ENCODE measurements around the gene ITPA. TPM values are rescaled to one million over a fixed set of nuclear protein-coding genes. Genes with fewer than 3 reads are reported as not detected.

ITPA gene
- total RNA-seq, 2 donors from 2014 or later = 17.4 to 21.4 TPM

- no peak for TF ChIP-seq CTCF (IDR thresholded peaks at IDR 0.05)
- no peak for DNase-seq (ENCODE audit: low spot score)
- Histone ChIP-seq H3K27ac (no peak overlapping the region), H3K4me3 (no peak overlapping the region), H3K27me3 (no peaks in the 10 kb centered on the region), H3K4me1 (no peaks in the 10 kb centered on the region), H3K9me3 (no peaks in the 10 kb centered on the region), H3K36me3 (peaks cover 49% of the 10 kb centered on the region)
Measured at GRCh38 chr20:3189561-3190131, 19.7 kb upstream of the ITPA start.

GRCh38 chr20:3190681-3191111, 18.6 kb upstream of the ITPA start:
- Histone ChIP-seq H3K4me1 (no peaks in the 10 kb centered on the region), H3K4me3 (no peak overlapping the region), H3K9me3 (no peaks in the 10 kb centered on the region), H3K27me3 (no peaks in the 10 kb centered on the region), H3K27ac (no peak overlapping the region), H3K36me3 (peaks cover 60% of the 10 kb centered on the region)
- TF ChIP-seq CTCF (IDR thresholded peaks at IDR 0.05) = no peak
- no peak for DNase-seq (ENCODE audit: low spot score)

- Histone ChIP-seq H3K4me1 (no peaks in the 10 kb centered on the region), H3K9me3 (no peaks in the 10 kb centered on the region), H3K27me3 (no peaks in the 10 kb centered on the region), H3K27ac (no peak overlapping the region), H3K36me3 (peaks cover 65% of the 10 kb centered on the region), H3K4me3 (no peak overlapping the region)
- DNase-seq (ENCODE audit: low spot score) = no peak
- TF ChIP-seq CTCF (IDR thresholded peaks at IDR 0.05) = no peak
Measured at GRCh38 chr20:3192226-3193015, 16.9 kb upstream of the ITPA start.

DNA sequence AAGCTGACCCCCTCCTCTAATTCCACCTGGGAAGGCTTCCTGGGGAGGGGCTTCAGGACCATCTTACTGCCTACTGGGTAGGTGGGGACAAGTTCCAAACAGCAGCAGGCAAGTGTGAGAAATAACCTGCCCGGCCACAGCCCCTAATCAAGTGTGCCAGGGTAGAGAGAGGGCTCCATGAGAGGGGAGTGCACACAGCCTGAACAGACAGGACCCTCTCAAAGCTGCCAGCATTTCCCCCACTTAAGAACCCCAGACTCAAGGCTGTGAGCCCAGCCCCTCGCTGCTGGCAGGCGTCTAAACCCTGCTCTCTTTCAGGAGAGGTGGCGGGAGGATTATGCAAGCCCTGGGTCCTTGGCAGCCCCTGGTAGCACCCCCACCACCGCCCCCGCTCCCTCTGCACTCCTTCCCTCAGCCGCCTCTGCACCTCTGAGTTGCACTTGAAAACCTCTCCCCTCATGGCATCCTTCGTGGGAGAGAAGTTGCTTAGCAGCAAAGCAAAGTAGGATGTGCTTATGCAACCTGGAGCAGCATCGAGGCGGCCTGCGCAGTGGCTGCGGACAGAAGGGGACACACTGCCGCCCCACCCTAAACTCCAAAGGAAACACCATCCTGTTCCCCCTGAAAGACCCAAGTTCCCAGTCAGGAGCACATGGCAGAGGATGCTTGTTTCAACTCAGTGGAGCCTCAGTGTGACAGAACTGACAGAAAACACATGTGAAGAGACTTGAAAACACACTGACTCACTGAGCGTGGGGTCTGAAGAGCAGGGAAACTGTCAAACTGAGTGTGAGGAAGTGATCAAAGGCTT, 15.3 kb upstream of the ITPA start:
- peaks cover 69% of the 10 kb centered on the region for H3K36me3 ChIP-seq
- no peak for TF ChIP-seq CTCF (IDR thresholded peaks at IDR 0.05)
- no peaks in the 10 kb centered on the region for H3K9me3 ChIP-seq
- no peaks in the 10 kb centered on the region for H3K27me3 ChIP-seq
- no peak overlapping the region for H3K27ac ChIP-seq
- H3K4me1 ChIP-seq = no peaks in the 10 kb centered on the region
- no peak for DNase-seq (ENCODE audit: low spot score)
- H3K4me3 ChIP-seq = no peak overlapping the region

- H3K4me3 ChIP-seq = no peak overlapping the region
- H3K27me3 ChIP-seq = no peaks in the 10 kb centered on the region
- TF ChIP-seq CTCF (IDR thresholded peaks at IDR 0.05) = no peak
- no peaks in the 10 kb centered on the region for H3K9me3 ChIP-seq
- no peak overlapping the region for H3K27ac ChIP-seq
- no peaks in the 10 kb centered on the region for H3K4me1 ChIP-seq
- peaks cover 72% of the 10 kb centered on the region for H3K36me3 ChIP-seq
- no peak for DNase-seq (ENCODE audit: low spot score)
Measured at GRCh38 chr20:3194617-3195280, 14.5 kb upstream of the ITPA start.

Measured in right atrium auricular region (tissue), 2 donors.